Neural crest cell (in vitro differentiated cells): ENCODE measurements around the gene SLX9. TPM values are rescaled to one million over a fixed set of nuclear protein-coding genes. Genes with fewer than 3 reads are reported as not detected.

Experiments
- DNase-seq: peaks from one replicate; pipeline ENCODE4 v3.0.0; 2021; ENCODE audit warnings: low read depth, mixed read lengths, low spot score
- H3K27ac Mint-ChIP-seq: one replicate; pipeline ENCODE4 v1.8.0; 2021; ENCODE audit warnings: mild to moderate bottlenecking, mixed read lengths; ENCODE audit not compliant: unreplicated experiment
- H3K27me3 Mint-ChIP-seq: 2 replicates; pipeline ENCODE4 v1.8.0; 2021; ENCODE audit warnings: low read depth, mild to moderate bottlenecking, mixed read lengths
- H3K36me3 Mint-ChIP-seq: 2 replicates; pipeline ENCODE4 v1.8.0; 2021; ENCODE audit warnings: low read depth, mild to moderate bottlenecking, mixed read lengths
- H3K4me1 Mint-ChIP-seq: 2 replicates; pipeline ENCODE4 v1.8.0; 2021; ENCODE audit warnings: mixed read lengths
- H3K4me3 Mint-ChIP-seq: one replicate; pipeline ENCODE4 v1.8.0; 2021; ENCODE audit warnings: mild to moderate bottlenecking, mixed read lengths
- H3K9me3 Mint-ChIP-seq: 2 replicates; pipeline ENCODE4 v1.8.0; 2021; ENCODE audit warnings: mixed read lengths
- total RNA-seq: library from RNA; stranded (reverse); gene quantifications from 2 replicates; pipeline ENCODE4 v1.2.1, GENCODE V29; 2021
- TF ChIP-seq, protein P1 (sequence below): fragments of 200-600 bp; sonication (generic); conservative IDR thresholded peaks from 2 replicates; pipeline ENCODE4 v1.5.0; 2021; ENCODE audit warnings: antibody characterized with exemption, mild to moderate bottlenecking

The SLX9 gene
- total RNA-seq, 1 donor from 2014 or later = 42.3 TPM

DNA sequence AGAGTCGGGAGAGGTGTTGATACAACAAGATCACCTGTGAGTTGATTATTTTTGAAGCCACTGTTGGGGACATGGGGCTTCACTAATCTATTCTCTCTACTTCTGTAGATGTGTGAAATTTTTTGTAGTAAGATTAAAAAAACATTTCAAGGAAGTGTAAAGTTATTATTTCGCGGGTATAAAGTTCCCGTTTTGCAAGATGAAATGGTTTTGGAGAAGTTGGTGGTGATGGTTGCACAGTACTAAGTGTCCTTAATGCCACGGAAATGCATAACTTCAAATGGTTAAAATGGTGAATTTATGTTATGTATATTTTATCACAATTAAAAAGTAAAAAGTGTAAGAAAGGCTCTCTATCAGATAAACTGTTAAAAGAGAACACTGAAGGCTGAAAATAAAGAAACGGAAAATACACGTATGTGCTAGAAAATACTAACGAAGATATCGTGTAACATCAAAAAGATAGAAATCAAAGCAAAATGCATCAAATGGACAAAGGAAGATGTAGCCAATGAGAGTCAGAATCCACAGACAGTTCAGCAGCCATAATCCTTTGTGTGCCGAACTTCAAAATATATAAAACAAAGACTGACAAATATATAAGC lies 16.2 kb upstream of the SLX9 start:
- Mint-ChIP-seq H3K27ac (no peak overlapping the region), H3K4me3 (peak overlapping the region; percentile 43), H3K36me3 (no peaks in the 10 kb centered on the region), H3K4me1 (peaks cover 41% of the 10 kb centered on the region), H3K27me3 (peaks cover 61% of the 10 kb centered on the region), H3K9me3 (no peaks in the 10 kb centered on the region)
- TF ChIP-seq, protein P1, sequence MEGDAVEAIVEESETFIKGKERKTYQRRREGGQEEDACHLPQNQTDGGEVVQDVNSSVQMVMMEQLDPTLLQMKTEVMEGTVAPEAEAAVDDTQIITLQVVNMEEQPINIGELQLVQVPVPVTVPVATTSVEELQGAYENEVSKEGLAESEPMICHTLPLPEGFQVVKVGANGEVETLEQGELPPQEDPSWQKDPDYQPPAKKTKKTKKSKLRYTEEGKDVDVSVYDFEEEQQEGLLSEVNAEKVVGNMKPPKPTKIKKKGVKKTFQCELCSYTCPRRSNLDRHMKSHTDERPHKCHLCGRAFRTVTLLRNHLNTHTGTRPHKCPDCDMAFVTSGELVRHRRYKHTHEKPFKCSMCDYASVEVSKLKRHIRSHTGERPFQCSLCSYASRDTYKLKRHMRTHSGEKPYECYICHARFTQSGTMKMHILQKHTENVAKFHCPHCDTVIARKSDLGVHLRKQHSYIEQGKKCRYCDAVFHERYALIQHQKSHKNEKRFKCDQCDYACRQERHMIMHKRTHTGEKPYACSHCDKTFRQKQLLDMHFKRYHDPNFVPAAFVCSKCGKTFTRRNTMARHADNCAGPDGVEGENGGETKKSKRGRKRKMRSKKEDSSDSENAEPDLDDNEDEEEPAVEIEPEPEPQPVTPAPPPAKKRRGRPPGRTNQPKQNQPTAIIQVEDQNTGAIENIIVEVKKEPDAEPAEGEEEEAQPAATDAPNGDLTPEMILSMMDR = no peak
- no peak for DNase-seq

DNA sequence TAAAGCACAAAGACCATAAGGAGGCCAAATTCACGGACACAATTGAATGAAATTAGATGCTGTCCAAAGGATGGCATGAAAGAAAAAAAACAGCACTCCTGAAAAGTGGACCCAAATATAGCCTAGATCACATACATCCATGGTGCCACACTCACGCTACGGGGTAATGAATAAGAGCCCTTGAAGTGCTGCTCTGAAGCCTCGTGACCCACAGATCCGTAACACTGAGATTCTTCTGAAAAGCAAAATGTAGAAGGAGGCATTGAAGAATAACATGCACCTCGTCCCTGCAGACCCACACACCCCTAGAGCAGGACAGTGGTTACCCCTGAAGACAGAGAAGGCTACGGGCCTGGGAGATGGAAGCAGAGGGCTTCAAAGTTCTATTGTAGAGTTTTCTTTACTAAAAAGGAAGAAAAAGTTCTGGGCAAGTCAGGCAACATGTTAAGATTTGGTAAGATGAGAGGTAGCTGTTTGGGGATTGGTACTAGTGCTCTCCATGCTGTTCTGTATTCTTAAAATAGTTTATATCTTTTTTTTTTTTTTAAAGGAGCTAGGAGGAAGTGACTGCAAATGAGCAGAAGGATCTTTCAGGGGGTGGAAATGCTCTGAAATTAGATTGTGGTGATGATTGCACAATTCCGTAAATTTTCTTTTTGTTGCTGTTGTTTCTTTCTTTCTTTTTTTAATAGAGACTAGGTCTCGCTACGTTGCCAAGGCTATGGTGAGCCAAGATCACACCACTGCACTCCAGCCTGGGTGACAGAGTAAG lies 15.0 kb upstream of the SLX9 start:
- no peak for DNase-seq
- Mint-ChIP-seq H3K27me3 (peaks cover 63% of the 10 kb centered on the region), H3K4me1 (peaks cover 43% of the 10 kb centered on the region), H3K36me3 (no peaks in the 10 kb centered on the region), H3K9me3 (no peaks in the 10 kb centered on the region), H3K4me3 (no peak overlapping the region), H3K27ac (no peak overlapping the region)
- TF ChIP-seq, protein P1 = no peak

DNA sequence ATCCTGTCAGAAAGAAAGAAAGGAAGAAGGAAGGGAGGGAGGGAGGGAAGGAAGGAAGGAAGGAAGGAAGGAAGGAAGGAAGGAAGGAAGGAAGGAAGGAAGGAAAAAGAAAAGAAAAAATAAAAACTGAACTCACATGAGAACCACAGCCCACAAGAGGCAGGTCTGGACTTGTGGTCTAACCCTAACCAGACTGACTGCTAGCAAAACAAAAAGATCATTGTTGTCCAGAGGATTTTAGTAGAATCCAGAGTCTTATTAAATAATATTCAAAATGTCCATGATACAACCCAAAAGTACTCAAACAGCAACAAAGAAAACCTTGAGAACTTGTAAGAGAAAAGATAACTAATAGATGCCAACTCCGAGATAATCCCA lies 14.5 kb upstream of the SLX9 start:
- no peaks in the 10 kb centered on the region for H3K36me3 Mint-ChIP-seq
- TF ChIP-seq, protein P1 = no peak
- peaks cover 64% of the 10 kb centered on the region for H3K27me3 Mint-ChIP-seq
- H3K27ac Mint-ChIP-seq = no peak overlapping the region
- peak overlapping the region; percentile 12 for H3K4me3 Mint-ChIP-seq
- peaks cover 39% of the 10 kb centered on the region for H3K4me1 Mint-ChIP-seq
- DNase-seq = no peak
- H3K9me3 Mint-ChIP-seq = no peaks in the 10 kb centered on the region

DNA sequence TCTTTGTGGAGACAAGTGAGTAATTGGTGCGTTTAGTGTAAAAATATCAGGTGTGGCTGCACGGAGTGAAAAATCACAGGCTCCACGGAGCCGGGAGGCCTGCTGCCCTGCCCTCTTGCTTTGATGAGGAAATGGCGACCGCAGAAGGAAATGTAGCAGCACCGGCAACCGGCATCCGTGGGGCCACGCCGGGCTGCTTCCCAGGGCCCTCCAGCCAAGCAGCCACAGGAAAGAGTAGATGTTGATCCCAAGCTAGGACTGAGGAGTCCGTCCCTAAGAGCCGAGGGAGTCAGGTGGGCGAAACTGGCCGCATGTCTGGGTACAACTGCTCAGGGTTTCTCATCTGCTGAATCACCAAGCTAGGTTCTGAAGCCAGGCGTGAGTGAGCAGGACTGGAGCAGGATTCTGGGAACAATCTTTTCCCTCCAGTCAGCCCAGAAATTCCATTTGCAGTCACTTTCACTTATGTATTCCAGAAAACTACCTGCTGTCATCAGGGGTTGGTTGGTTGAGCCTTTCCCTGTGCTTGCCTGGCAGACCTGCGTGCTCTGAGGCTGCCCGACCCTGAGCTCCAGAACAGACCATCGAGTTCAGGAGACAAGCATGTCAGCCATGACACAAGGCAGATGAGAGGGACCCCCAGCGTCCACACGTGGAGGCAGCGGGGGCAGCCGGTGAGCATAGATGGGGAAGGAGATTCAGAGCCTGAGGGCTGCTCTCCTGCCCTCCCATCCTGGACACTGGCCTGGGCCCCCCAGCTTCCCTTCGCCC lies 13.3 kb upstream of the SLX9 start:
- Mint-ChIP-seq H3K4me3 (peak overlapping the region; percentile 64), H3K36me3 (no peaks in the 10 kb centered on the region), H3K27ac (no peak overlapping the region), H3K27me3 (peaks cover 69% of the 10 kb centered on the region), H3K4me1 (peaks cover 43% of the 10 kb centered on the region), H3K9me3 (no peaks in the 10 kb centered on the region)
- TF ChIP-seq, protein P1 = no peak
- no peak for DNase-seq

DNA sequence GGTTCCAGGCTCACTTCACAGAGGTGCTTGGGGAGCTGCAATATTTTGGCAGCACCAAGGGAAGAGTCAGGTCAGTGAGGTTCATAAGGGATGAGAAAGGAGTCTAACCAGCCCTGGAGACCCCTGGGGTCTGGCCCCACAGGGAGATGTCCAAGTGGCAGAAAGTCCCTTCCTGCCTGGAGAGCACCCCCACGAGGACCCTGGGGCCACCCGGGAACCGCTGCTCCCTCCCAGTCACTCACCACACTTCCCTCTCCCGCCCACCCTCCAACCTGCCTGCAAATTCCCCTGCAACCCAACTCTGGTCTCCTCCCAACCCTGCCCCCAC lies 12.6 kb upstream of the SLX9 start:
- DNase-seq = no peak
- Mint-ChIP-seq H3K9me3 (no peaks in the 10 kb centered on the region), H3K4me1 (peaks cover 43% of the 10 kb centered on the region), H3K27ac (no peak overlapping the region), H3K36me3 (no peaks in the 10 kb centered on the region), H3K4me3 (peak overlapping the region; percentile 64), H3K27me3 (peaks cover 72% of the 10 kb centered on the region)
- TF ChIP-seq, protein P1 = no peak
